Measurements from ENCODE around the gene CLINT1.

CLINT1 gene

DNA sequence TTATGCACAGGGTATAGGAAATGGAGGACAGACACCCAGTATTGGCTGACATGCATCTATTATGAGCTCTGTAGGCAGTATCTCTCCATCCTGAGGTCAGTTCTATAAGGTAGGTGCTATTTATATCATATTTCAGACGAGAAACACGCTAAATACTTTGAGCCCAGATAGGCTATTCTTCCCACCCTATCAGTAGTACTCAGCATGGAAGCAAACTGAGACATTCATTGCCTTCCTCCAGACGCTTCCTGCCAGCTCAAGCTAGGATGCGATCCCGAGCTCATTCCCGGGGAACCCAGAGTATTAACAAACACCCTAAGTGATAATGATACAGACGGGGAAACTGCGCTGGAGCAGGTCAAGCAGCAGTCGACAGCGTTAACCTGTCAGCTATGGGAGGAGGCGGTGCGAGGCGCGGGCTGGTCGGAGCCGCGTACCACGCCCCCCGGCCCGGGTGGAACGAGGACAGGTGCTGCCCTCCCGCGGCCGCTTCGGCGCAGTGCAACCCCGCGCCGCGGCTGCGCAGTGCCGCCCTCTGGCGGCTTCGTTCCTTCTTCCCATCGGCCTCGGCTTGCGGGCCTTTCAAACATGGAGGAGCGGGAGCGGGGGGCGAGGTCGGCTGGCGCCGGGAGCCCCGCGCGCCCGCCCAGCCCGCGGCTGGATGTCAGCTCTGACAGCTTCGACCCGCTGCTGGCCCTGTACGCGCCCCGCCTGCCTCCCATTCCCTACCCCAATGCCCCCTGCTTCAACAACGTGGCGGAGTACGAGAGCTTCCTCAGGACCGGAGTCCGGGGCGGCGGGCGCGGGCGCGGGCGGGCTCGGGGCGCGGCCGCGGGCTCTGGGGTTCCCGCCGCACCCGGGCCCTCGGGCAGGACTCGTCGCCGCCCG, 115.5 kb downstream of the CLINT1 start, which contains the start of gene LSM11:
Gene LSM11 (plus strand): TSS at position 550 of the 888 bp plus-strand sequence. CDS start 39 bp downstream, at position 589.
- peak; percentile 88 for DNase-seq (ENCODE audit: low read depth)
- TF ChIP-seq, protein P1, sequence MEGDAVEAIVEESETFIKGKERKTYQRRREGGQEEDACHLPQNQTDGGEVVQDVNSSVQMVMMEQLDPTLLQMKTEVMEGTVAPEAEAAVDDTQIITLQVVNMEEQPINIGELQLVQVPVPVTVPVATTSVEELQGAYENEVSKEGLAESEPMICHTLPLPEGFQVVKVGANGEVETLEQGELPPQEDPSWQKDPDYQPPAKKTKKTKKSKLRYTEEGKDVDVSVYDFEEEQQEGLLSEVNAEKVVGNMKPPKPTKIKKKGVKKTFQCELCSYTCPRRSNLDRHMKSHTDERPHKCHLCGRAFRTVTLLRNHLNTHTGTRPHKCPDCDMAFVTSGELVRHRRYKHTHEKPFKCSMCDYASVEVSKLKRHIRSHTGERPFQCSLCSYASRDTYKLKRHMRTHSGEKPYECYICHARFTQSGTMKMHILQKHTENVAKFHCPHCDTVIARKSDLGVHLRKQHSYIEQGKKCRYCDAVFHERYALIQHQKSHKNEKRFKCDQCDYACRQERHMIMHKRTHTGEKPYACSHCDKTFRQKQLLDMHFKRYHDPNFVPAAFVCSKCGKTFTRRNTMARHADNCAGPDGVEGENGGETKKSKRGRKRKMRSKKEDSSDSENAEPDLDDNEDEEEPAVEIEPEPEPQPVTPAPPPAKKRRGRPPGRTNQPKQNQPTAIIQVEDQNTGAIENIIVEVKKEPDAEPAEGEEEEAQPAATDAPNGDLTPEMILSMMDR (IDR thresholded peaks at IDR 0.05; ENCODE audit: insufficient read depth, low read depth, low read length, missing control alignments), result peak; percentile 64
- H3K4me3 ChIP-seq (ENCODE audit: low read length), result peak within 1 kb of the TSS; percentile 75

DNA sequence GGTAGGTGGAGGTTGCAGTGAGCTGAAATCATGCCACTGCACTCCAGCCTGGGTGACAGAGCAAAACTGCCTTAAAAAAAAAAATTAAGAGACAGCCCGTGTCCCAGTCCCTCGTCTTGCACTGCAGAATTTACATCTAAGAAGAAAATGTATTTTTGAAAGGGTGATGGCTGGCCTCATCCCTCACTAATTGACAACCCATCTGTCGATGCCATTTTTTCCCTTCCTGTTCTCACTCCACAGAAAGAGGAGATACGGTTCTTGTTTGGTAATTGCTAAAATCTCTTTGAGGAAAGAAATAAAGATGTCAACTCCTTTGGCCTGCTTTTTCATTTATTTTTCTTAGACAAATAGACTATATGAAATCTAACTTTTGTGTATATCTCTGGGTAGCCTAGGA, 117.8 kb downstream of the CLINT1 start:
- DNase-seq (ENCODE audit: low read depth), result no peak
- H3K4me3 ChIP-seq (ENCODE audit: low read length), result no peak overlapping the region
- TF ChIP-seq, protein P1 (IDR thresholded peaks at IDR 0.05; ENCODE audit: insufficient read depth, low read depth, low read length, missing control alignments), result no peak

DNA sequence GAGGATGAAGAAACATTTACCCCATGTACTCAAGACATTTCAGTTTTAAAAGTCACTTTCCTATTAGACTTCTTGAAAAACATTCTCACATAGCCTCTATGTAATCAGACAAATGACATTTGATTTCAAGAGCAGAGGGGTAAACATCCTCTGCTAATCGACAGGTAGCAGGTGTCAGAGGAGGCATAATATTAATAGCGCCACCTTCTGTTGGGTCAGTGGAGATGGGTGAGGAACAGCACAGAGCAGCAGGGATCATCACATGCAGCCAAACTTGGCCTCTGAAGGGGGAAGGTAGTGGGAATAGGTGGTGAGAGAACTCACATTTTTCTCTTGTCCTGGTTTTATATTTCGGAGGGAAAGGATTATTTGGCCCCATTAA, 118.7 kb downstream of the CLINT1 start:
- H3K4me3 ChIP-seq (ENCODE audit: low read length), result no peak overlapping the region
- TF ChIP-seq, protein P1 (IDR thresholded peaks at IDR 0.05; ENCODE audit: insufficient read depth, low read depth, low read length, missing control alignments), result peak; percentile 62
- peak; percentile 56 for DNase-seq (ENCODE audit: low read depth)

DNA sequence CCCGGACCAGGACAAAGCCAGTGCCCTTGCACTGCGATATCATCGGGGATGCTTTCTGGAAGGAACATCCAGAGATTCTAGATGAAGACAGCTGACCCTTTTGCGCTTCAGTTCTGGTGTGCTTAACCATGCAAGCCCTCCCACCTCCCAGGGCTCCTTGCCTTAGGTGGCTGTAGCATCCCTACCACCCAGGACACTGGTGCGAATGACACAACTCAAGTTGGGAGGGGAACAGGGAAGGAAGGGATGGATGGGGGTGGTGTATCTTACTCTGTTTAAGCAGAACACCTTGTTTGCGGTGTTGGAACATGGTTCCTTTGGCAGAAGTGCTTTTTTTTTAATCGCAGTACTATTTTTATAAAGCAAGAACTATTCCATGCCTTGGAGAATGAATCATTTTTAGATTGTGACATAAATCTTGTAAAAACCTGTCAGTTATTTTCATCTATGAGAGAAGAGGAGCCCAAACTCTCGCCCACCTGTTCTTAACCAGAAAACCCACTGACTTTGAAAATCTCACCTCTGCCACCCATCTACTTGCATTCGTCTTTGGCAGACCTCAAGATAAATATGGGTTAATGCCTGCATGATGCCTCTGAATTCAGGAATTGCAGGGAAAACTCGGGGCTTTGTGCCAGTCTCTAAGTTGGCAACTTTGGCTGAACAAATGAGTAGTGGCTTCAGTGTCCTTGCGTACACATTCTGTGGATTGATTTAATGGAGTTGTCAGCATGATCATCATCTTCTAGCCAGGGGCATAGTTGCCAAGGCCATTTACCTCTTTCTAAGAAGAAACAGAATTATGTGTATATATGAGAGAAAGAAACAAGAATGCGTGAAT, 119.3 kb downstream of the CLINT1 start:
- DNase-seq (ENCODE audit: low read depth), result no peak
- TF ChIP-seq, protein P1 (IDR thresholded peaks at IDR 0.05; ENCODE audit: insufficient read depth, low read depth, low read length, missing control alignments), result no peak
- no peak overlapping the region for H3K4me3 ChIP-seq (ENCODE audit: low read length)

DNA sequence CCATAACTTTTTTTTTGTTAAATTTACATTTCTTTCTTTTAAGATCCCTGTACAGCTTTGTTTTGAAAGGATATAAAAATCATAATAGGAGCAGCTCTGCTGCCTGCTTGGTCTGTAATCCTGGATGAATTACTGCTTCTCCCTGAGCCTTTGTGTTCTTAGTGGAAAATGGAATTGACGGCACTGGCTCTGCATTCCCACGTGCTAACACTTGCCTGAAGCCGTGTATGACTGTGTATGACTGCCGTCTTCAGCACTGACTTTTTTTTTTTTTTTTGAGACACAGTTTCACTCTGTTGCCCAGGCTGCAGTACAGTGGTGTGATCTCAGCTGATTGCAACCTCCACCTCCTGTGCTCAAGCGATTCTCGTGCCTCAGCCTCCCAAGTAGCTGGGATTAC, 123.0 kb downstream of the CLINT1 start:
- H3K4me3 ChIP-seq (ENCODE audit: low read length), result no peak overlapping the region
- peak; percentile 58 for DNase-seq (ENCODE audit: low read depth)
- TF ChIP-seq, protein P1 (IDR thresholded peaks at IDR 0.05; ENCODE audit: insufficient read depth, low read depth, low read length, missing control alignments), result no peak
